Measurements from ENCODE around the gene YWHAQ. TPM values are rescaled to one million over a fixed set of nuclear protein-coding genes. Genes with fewer than 3 reads are reported as not detected.
"Not testable (repeated sequence)": the region's sequence is repeated elsewhere in the genome, so short reads cannot be mapped to it uniquely, and the experiment has no call there.

The YWHAQ gene
- total RNA-seq, 1 donor from 2014 or later: 518 TPM

DNA sequence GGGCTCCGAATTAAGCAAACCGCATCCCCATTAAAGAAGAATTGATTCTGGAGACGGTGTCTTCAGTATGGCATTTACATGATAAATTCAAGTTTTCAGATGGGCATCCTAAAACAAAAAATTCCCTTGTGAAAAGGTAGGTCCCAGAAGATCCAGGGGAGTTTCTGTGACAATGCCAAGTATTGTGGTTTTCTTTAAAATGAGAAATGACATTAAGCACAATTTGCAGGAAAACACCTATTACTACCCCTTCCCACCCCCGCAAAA lies 689 bp upstream of the YWHAQ start:
- TF ChIP-seq, protein P1, sequence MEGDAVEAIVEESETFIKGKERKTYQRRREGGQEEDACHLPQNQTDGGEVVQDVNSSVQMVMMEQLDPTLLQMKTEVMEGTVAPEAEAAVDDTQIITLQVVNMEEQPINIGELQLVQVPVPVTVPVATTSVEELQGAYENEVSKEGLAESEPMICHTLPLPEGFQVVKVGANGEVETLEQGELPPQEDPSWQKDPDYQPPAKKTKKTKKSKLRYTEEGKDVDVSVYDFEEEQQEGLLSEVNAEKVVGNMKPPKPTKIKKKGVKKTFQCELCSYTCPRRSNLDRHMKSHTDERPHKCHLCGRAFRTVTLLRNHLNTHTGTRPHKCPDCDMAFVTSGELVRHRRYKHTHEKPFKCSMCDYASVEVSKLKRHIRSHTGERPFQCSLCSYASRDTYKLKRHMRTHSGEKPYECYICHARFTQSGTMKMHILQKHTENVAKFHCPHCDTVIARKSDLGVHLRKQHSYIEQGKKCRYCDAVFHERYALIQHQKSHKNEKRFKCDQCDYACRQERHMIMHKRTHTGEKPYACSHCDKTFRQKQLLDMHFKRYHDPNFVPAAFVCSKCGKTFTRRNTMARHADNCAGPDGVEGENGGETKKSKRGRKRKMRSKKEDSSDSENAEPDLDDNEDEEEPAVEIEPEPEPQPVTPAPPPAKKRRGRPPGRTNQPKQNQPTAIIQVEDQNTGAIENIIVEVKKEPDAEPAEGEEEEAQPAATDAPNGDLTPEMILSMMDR (conservative IDR thresholded peaks at IDR 0.05): no peak
- Mint-ChIP-seq H3K9me3 (no peaks in the 10 kb centered on the region), H3K36me3 (ENCODE audit: low read depth) (peaks cover 20% of the 10 kb centered on the region), H3K27ac (ENCODE audit: unreplicated experiment) (peak overlapping the region; percentile 98), H3K4me3 (peak overlapping the region; percentile 93), H3K27me3 (ENCODE audit: low read depth) (no peaks in the 10 kb centered on the region), H3K4me1 (peaks cover 53% of the 10 kb centered on the region)
- DNase-seq (ENCODE audit: low read depth, low spot score): no peak

DNA sequence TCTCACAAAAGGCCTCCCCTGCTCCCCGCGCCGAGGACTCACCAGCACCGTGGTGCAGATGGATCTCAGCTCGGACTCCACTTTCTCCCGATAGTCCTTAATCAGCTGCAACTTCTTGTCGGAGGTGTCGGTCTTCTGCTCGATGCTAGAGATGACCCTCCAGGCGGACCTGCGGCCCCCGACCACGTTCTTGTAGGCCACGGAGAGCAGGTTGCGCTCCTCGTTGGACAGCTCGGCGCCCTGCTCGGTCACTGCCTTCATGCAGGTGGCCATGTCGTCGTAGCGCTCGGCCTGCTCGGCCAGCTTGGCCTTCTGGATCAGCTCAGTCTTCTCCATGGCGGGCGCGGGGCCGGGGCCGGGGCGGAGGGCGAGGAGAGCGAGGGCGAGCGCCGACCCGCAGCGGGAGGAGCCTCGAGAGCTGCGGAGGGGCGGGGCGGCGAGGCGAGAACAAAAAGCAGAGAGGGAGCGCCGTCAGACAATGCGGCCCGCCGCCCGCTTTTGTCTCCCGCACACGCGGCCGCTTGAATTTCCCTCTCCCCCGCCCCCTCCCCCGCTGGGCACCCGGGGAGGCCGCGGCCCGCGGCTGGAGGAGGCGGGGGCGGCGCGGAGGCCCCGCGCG lies 571 bp downstream of the YWHAQ start:
- Mint-ChIP-seq H3K27me3 (ENCODE audit: low read depth) (no peaks in the 10 kb centered on the region), H3K4me3 (peak overlapping the region; percentile 99), H3K9me3 (no peaks in the 10 kb centered on the region), H3K4me1 (peaks cover 62% of the 10 kb centered on the region), H3K27ac (ENCODE audit: unreplicated experiment) (peak overlapping the region; percentile 98), H3K36me3 (ENCODE audit: low read depth) (peaks cover 23% of the 10 kb centered on the region)
- DNase-seq (ENCODE audit: low read depth, low spot score): peak; percentile 75
- TF ChIP-seq, protein P1 (conservative IDR thresholded peaks at IDR 0.05): no peak

DNA sequence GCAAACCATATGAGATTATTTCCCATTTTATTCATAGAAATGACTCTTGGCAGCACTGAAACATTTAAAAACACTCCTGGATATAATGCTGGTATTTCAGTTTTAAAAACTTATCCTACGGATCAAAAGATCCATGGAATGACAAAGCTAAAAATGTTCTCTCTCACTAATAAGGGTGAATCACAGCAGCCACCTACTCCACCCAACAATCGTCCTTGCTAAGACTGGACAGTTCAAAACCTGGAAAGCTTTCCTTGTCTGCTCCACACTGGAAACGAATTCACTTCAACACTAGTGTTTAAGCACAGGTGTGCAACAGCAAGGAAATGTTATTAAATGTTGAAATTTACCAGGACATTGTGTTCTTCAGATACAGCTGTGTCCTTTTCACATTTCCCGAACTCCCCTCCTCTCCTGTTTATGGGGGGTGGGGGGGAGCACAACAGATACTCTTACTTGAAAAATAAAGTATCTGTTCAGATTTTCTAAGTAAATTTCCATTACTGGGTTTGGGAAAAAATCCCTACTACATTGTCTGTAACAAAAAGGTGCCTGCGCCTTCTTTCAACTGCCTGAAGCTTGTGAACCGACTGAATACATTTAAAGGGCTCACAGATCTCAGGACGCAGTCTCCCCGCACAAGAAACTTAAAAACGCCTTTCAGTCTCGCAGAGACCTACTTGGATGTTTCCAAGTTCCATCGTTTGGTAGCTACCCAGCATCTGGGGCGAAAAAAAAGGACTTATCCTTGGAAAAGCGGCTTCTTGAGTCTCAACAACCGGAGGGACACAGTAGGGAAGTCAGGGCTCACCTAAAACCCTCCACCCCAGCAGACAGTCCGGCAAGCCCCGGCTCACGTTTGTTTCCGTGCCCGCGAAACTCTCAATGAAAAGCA lies 1.3 kb downstream of the YWHAQ start:
- H3K27me3 Mint-ChIP-seq (ENCODE audit: low read depth): no peaks in the 10 kb centered on the region
- no peaks in the 10 kb centered on the region for H3K9me3 Mint-ChIP-seq
- H3K27ac Mint-ChIP-seq (ENCODE audit: unreplicated experiment): peak overlapping the region; percentile 98
- peaks cover 23% of the 10 kb centered on the region for H3K36me3 Mint-ChIP-seq (ENCODE audit: low read depth)
- TF ChIP-seq, protein P1 (conservative IDR thresholded peaks at IDR 0.05): no peak
- peaks cover 63% of the 10 kb centered on the region for H3K4me1 Mint-ChIP-seq
- DNase-seq (ENCODE audit: low read depth, low spot score): no peak
- peak overlapping the region; percentile 99 for H3K4me3 Mint-ChIP-seq

DNA sequence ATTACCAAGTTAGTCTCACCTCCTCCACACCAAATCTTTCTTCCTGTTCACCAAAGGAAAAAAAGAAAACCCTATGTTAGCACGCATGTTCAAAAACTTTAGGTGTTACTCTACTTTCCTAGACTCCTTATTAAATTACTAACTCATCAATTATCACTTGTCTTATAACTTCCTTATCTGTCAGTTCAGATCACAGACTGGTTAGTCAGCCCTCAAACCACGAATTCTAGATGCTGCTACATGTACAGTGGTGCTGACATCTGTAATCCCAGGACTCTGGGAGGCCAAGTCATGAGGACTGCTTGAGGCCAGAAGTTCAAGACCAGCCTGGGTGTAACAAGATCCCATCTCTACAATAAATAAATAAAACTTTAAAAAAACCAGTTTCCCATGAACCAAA lies 3.5 kb downstream of the YWHAQ start:
- H3K4me1 Mint-ChIP-seq: peaks cover 69% of the 10 kb centered on the region
- TF ChIP-seq, protein P1 (conservative IDR thresholded peaks at IDR 0.05): no peak
- H3K36me3 Mint-ChIP-seq (ENCODE audit: low read depth): peaks cover 30% of the 10 kb centered on the region
- H3K27me3 Mint-ChIP-seq (ENCODE audit: low read depth): no peaks in the 10 kb centered on the region
- H3K27ac Mint-ChIP-seq (ENCODE audit: unreplicated experiment): peak overlapping the region; percentile 55
- DNase-seq (ENCODE audit: low read depth, low spot score): no peak
- peak overlapping the region; percentile 99 for H3K4me3 Mint-ChIP-seq
- no peaks in the 10 kb centered on the region for H3K9me3 Mint-ChIP-seq

DNA sequence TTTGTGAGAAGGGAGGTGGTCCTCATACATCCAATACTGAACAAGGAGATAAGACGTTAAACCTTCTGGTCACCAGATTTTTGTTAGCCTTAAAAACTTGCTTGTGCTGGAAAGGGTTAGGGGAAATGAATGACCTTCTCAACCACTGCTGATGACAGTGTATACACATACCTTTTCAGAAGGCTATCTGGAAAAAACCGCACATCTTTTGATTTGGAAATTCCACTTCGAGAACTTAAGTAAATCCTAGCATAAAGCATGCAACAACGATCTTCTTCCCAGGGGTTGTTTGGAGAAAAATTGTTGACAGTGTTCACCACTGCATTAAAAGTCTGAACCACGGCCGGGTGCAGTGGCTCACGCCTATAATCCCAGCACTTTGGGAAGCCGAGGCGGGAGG lies 7.6 kb downstream of the YWHAQ start:
- TF ChIP-seq, protein P1 (conservative IDR thresholded peaks at IDR 0.05): no peak
- Mint-ChIP-seq H3K4me1 (peaks cover 75% of the 10 kb centered on the region), H3K27me3 (ENCODE audit: low read depth) (no peaks in the 10 kb centered on the region), H3K9me3 (no peaks in the 10 kb centered on the region), H3K4me3 (peak overlapping the region; percentile 10), H3K36me3 (ENCODE audit: low read depth) (peaks cover 26% of the 10 kb centered on the region), H3K27ac (ENCODE audit: unreplicated experiment) (no peak overlapping the region)
- DNase-seq (ENCODE audit: low read depth, low spot score): no peak

DNA sequence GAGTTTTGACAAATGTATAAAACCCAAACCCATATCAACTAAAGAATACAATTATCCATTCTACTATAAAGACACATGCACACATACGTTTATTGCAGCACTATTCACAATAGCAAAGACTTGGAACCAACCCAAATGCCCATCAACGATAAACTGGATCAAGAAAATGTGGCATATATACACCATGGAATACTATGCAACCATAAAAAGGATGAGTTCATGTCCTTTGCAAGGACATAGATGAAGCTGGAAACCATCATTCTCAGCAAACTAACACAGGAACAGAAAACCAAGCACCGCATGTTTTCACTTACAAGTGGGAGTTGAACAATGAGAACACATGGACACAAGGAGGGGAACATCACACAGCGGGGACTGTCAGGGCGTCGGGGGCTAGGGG lies 9.1 kb downstream of the YWHAQ start:
- not testable (repeated sequence) for H3K27me3 Mint-ChIP-seq (ENCODE audit: low read depth); H3K27ac Mint-ChIP-seq (ENCODE audit: unreplicated experiment); DNase-seq (ENCODE audit: low read depth, low spot score); H3K4me3 Mint-ChIP-seq; H3K9me3 Mint-ChIP-seq
- H3K36me3 Mint-ChIP-seq (ENCODE audit: low read depth): peaks cover 25% of the 10 kb centered on the region
- peaks cover 61% of the 10 kb centered on the region for H3K4me1 Mint-ChIP-seq
